Hepatocyte (in vitro differentiated cells): ENCODE results near the gene PAX4. TPM values are rescaled to one million over a fixed set of nuclear protein-coding genes. Genes with fewer than 3 reads are reported as not detected.
A peak's percentile ranks its signal among the peaks of the same experiment; 100 is the strongest.
"Not testable (repeated sequence)": the region's sequence is repeated elsewhere in the genome, so short reads cannot be mapped to it uniquely, and the experiment has no call there.

Source experiments
- DNase-seq: peaks from one replicate; pipeline ENCODE4 v3.0.0-alpha.2; 2016; ENCODE audit warnings: low spot score
- H2AFZ ChIP-seq: fragments of 200-600 bp; sonication (generic); 2 replicates; pipeline ENCODE4 v1.6.0; 2016; ENCODE audit warnings: antibody characterized with exemption, mild to moderate bottlenecking
- H3K27ac ChIP-seq: fragments of 200-600 bp; sonication (generic); 2 replicates; pipeline ENCODE4 v1.5.1; 2016; ENCODE audit warnings: mild to moderate bottlenecking
- H3K27me3 ChIP-seq: fragments of 200-600 bp; sonication (generic); 2 replicates; pipeline ENCODE4 v1.6.1; 2016
- H3K36me3 ChIP-seq: fragments of 200-600 bp; sonication (generic); replicated peaks from 2 replicates; pipeline ENCODE4 v1.5.1; 2016; ENCODE audit warnings: low read depth; ENCODE audit not compliant: insufficient read depth
- H3K4me1 ChIP-seq: fragments of 200-600 bp; sonication (generic); 2 replicates; pipeline ENCODE4 v1.5.1; 2016; ENCODE audit warnings: mild to moderate bottlenecking, moderate library complexity; ENCODE audit not compliant: insufficient read depth
- H3K4me2 ChIP-seq: fragments of 200-600 bp; sonication (generic); 2 replicates; pipeline ENCODE4 v1.6.0; 2016
- H3K4me3 ChIP-seq: fragments of 200-600 bp; sonication (generic); 2 replicates; pipeline ENCODE4 v1.5.1; 2016; ENCODE audit warnings: mild to moderate bottlenecking
- H3K79me2 ChIP-seq: fragments of 200-600 bp; sonication (generic); 2 replicates; pipeline ENCODE4 v1.6.0; 2017; ENCODE audit warnings: mild to moderate bottlenecking
- H3K9me2 ChIP-seq: fragments of 200-600 bp; sonication (generic); replicated peaks from 2 replicates; pipeline ENCODE4 v1.6.0; 2017; ENCODE audit warnings: mild to moderate bottlenecking; ENCODE audit not compliant: insufficient read depth
- H3K9me3 ChIP-seq: fragments of 200-600 bp; sonication (generic); 2 replicates; pipeline ENCODE4 v1.5.1; 2016; ENCODE audit warnings: low read depth, mild to moderate bottlenecking
- H4K20me1 ChIP-seq: fragments of 200-600 bp; sonication (generic); 2 replicates; pipeline ENCODE4 v1.6.0; 2016; ENCODE audit warnings: mild to moderate bottlenecking; ENCODE audit not compliant: insufficient read depth, poor library complexity, severe bottlenecking
- CTCF ChIP-seq: fragments of 200-600 bp; sonication (generic); IDR thresholded peaks from 2 replicates; pipeline ENCODE4 v1.5.1; 2016; ENCODE audit warnings: antibody characterized with exemption, mild to moderate bottlenecking; ENCODE audit not compliant: poor library complexity
- EZH2 ChIP-seq: fragments of 200-600 bp; sonication (generic); IDR thresholded peaks from 2 replicates; pipeline ENCODE4 v1.6.1; 2016; ENCODE audit warnings: antibody characterized with exemption, mild to moderate bottlenecking, borderline replicate concordance
- EZH2phosphoT487 ChIP-seq: fragments of 200-600 bp; sonication (generic); IDR thresholded peaks from one replicate; pipeline ENCODE4 v1.6.1; 2018; ENCODE audit warnings: antibody characterized with exemption, mild to moderate bottlenecking, low read depth, moderate library complexity; ENCODE audit not compliant: unreplicated experiment, severe bottlenecking
- WGBS: methylation state at CpG from one replicate; pipeline ENCODE4 v1.1.6; 2016; ENCODE audit warnings: low lambda C conversion rate; ENCODE audit errors: missing lambda C conversion rate; 5-methylcytosine and 5-hydroxymethylcytosine counted together
- polyA plus RNA-seq: library from polyadenylated mRNA; unstranded; fragments of >200 nt; fragmentation: Nextera tagmentation; extraction: Ambion mirVana; gene quantifications from 2 replicates; pipeline ENCODE4 v1.2.1, GENCODE V29; 2016
- total RNA-seq: library from RNA; depleted of rRNA; stranded (reverse); fragments of >200 nt; gene quantifications from 2 replicates; pipeline ENCODE4 v1.2.3, GENCODE V29; 2014

The PAX4 gene
- total and polyA plus RNA-seq, 2 experiments from 2014 or later: 0.30 to 0.65 TPM

GRCh38 chr7:127578711-127579275, 39.1 kb downstream of the PAX4 start:
- Histone ChIP-seq H3K36me3 (no peaks in the 10 kb centered on the region), H3K4me3 (no peak overlapping the region), H3K27ac (no peak overlapping the region), H3K79me2 (peaks cover 34% of the 10 kb centered on the region), H4K20me1 (peaks cover 17% of the 10 kb centered on the region), H3K27me3 (no peaks in the 10 kb centered on the region), H3K4me1 (peaks cover 5% of the 10 kb centered on the region), H3K9me3 (no peaks in the 10 kb centered on the region), H3K4me2 (no peak overlapping the region), H2AFZ (no peak overlapping the region), H3K9me2 (no peaks in the 10 kb centered on the region)
- DNase-seq: no peak
- TF ChIP-seq EZH2 (no peak), CTCF (no peak), EZH2phosphoT487 (no peak)
- WGBS: 89% methylated on average over 4 of the region's 4 CpGs

- TF ChIP-seq CTCF (peak; percentile 11), EZH2phosphoT487 (no peak)
- no peaks in the 10 kb centered on the region for H3K9me2 ChIP-seq
- H2AFZ ChIP-seq: no peak overlapping the region
- H3K4me3 ChIP-seq: no peak overlapping the region
- no peak overlapping the region for H3K27ac ChIP-seq
- DNase-seq: no peak
- 71% methylated on average over 5 of the region's 5 CpGs for WGBS
- H4K20me1 ChIP-seq: peaks cover 10% of the 10 kb centered on the region
- H3K36me3 ChIP-seq: no peaks in the 10 kb centered on the region
- no peaks in the 10 kb centered on the region for H3K27me3 ChIP-seq
- H3K79me2 ChIP-seq: peaks cover 28% of the 10 kb centered on the region
- no peaks in the 10 kb centered on the region for H3K9me3 ChIP-seq
- no peak overlapping the region for H3K4me2 ChIP-seq
- H3K4me1 ChIP-seq: no peaks in the 10 kb centered on the region
These were observed 39.8 kb downstream of the PAX4 start for GRCh38 chr7:127578036-127578684.

GRCh38 chr7:127571741-127572505, 46.0 kb downstream of the PAX4 start:
- Histone ChIP-seq H3K9me2 (no peaks in the 10 kb centered on the region), H4K20me1 (no peaks in the 10 kb centered on the region), H3K4me3 (no peak overlapping the region), H3K4me2 (no peak overlapping the region), H3K36me3 (no peaks in the 10 kb centered on the region), H3K79me2 (no peaks in the 10 kb centered on the region), H3K27ac (no peak overlapping the region), H2AFZ (no peak overlapping the region), H3K9me3 (no peaks in the 10 kb centered on the region), H3K27me3 (no peaks in the 10 kb centered on the region), H3K4me1 (no peaks in the 10 kb centered on the region)
- TF ChIP-seq EZH2phosphoT487: no peak
- DNase-seq: no peak
- 74% methylated on average over 3 of the region's 3 CpGs for WGBS

GRCh38 chr7:127568034-127568433, 49.9 kb downstream of the PAX4 start:
- H3K4me2 ChIP-seq, H3K9me3 ChIP-seq, H4K20me1 ChIP-seq, H3K79me2 ChIP-seq, H3K4me1 ChIP-seq, DNase-seq, H2AFZ ChIP-seq, H3K36me3 ChIP-seq, H3K27ac ChIP-seq, H3K4me3 ChIP-seq, H3K9me2 ChIP-seq, H3K27me3 ChIP-seq: not testable (repeated sequence)
- WGBS: no CpG with 5 or more reads among the region's 3 CpGs
